Amniotic epithelial cell (primary cell): ENCODE results near the gene TNK1.

Experiments used
- DNase-seq: peaks from one replicate; pipeline ENCODE4 v3.0.0-alpha.2; 2010; ENCODE audit warnings: low read depth

TNK1 gene

GRCh38 chr17:7411427-7411750 is 30.5 kb downstream of the TNK1 start:
- no peak for DNase-seq

- peak; percentile 40 for DNase-seq
Measured at GRCh38 chr17:7413346-7413985, 32.6 kb downstream of the TNK1 start.

DNA sequence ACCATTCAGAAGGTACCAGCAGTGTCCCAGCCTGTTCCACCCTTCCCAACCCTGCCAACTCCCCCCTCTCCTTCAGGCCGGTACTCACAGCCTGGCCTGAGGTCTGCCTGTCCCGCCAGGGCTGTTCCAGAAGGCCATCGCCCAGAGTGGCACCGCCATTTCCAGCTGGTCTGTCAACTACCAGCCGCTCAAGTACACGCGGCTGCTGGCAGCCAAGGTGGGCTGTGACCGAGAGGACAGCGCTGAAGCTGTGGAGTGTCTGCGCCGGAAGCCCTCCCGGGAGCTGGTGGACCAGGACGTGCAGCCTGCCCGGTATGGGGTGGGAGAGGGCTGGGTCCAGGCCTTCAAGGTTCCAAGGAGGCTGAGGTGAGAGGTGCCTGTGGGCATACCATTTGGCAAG is 33.9 kb downstream of the TNK1 start:
- DNase-seq: no peak

DNA sequence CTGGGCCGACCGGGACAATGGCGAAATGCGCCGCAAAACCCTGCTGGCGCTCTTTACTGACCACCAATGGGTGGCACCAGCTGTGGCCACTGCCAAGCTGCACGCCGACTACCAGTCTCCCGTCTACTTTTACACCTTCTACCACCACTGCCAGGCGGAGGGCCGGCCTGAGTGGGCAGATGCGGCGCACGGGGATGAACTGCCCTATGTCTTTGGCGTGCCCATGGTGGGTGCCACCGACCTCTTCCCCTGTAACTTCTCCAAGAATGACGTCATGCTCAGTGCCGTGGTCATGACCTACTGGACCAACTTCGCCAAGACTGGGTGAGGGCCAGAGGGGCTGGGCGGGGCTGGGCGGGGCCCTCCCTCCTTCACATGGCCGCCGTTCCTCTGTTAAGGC is 34.9 kb downstream of the TNK1 start:
- DNase-seq: no peak

GRCh38 chr17:7416323-7416722 is 35.4 kb downstream of the TNK1 start:
- no peak for DNase-seq

DNA sequence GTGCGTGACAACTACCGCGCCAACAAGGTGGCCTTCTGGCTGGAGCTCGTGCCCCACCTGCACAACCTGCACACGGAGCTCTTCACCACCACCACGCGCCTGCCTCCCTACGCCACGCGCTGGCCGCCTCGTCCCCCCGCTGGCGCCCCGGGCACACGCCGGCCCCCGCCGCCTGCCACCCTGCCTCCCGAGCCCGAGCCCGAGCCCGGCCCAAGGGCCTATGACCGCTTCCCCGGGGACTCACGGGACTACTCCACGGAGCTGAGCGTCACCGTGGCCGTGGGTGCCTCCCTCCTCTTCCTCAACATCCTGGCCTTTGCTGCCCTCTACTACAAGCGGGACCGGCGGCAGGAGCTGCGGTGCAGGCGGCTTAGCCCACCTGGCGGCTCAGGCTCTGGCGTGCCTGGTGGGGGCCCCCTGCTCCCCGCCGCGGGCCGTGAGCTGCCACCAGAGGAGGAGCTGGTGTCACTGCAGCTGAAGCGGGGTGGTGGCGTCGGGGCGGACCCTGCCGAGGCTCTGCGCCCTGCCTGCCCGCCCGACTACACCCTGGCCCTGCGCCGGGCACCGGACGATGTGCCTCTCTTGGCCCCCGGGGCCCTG is 36.3 kb downstream of the TNK1 start:
- DNase-seq: no peak

DNA sequence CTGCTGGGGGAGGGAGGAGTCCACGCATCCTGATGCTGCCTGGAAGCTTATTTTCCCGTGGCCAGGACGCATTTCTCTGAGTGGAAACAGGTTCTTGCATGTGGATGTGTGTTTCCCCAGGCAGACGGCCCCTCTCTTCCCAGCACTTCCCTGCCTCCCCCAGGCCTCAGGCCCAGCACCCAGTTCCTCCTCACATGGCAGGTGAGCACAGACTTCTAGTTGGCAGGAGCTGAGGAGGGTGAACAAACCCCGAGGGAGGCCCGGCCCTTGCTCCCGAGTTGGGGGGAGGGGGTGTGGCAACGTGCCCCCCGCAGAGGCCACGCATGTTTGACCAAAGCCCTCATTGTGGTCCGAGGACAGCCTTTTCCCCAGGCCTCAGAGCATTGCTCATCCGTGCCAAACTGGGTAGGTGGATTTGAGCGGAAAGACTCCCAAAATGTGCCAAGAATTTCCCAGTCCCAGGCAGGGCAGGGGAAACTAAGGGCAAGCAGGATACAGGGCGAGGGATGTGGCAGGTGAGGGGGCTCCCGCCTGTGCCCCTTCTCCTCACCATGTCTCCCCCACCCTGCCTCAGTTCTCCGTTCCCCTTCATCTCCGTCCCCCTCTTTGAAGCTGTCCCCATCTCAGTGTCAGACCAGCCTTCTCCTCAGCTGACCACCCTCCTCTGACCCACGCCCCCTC is 37.7 kb downstream of the TNK1 start:
- no peak for DNase-seq

DNA sequence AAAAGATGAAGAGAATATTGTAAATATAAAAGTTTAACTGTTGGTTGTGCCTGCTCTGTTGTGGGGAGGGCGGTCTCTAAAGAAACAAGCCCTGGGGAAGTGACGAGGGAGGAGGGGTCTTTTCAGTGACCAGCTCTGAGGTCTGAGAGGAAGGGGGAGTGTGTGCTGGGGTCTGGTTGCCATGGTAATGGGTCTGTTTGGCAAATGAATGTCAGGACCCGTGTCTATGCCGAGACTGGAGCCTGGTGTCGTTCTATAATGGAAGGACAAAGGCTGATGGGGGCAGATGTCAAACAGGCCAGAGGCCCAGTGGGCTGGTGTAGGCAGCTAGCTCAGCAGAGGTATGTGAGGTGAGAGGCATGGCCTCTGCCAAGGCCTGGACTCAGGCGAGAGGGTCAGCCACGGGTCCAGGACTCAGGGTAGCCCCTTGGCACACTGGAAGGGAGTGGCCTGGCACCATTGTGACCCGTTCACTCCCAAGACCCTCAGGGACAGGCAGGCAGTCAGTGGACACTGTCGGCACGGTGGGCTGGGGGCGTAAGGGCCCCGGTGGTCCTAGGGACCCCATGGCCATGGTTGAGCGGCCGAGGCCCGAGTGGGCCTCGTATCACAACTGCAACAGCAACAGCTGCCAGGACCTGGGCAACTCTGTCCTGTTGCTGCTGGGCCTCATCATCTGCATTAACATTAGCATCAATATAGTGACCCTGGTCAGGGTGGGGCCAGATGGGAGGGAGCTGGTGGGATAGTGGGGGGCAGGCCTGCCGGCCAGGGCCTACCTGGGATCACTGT is 39.1 kb downstream of the TNK1 start, which contains the start of gene SPEM1:
Gene SPEM1, plus strand, starts transcription at position 506 of the 792 bp plus-strand sequence. Its CDS starts 61 bp downstream, at position 567.
- no peak for DNase-seq

DNA sequence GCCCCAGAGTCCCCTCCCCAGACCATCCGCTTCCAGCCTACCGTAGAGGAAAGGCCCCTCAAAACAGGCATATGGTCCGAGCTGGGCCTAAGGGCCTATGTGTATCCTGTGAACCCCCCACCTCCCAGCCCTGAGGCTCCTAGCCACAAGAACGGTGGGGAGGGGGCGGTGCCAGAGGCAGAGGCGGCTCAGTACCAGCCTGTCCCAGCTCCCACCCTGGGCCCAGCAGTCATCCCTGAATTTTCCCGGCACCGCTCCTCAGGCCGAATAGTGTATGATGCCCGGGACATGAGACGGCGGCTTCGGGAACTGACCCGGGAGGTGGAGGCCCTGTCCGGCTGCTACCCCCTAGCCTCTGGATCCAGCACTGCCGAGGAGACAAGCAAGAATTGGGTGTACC is 40.3 kb downstream of the TNK1 start:
- no peak for DNase-seq

- DNase-seq: no peak
Measured at GRCh38 chr17:7423679-7424078, 42.8 kb downstream of the TNK1 start.

DNA sequence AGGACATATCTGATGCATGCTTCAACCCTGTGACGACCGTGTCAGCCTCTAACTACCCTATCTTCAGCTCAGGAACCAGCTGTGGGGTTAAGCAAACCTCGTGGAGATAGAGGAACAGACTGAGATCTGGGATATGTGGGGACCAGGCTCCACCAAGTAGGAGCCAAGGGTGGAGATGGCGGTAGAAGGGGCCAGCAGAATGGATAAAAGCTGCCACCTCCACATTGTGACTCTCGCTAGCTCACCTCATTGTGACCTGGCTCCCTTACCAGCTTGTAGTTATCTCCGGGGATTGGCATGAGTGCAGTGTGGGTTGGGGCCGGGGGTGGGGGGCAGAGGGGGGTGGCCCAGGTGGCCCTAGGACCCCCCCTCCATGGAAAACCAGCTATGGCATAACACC is 44.4 kb downstream of the TNK1 start, which contains the start of gene SPEM2:
Gene SPEM2, plus strand, starts transcription at position 301 of the 400 bp plus-strand sequence. Its CDS starts 73 bp downstream, at position 374.
- DNase-seq: no peak

DNA sequence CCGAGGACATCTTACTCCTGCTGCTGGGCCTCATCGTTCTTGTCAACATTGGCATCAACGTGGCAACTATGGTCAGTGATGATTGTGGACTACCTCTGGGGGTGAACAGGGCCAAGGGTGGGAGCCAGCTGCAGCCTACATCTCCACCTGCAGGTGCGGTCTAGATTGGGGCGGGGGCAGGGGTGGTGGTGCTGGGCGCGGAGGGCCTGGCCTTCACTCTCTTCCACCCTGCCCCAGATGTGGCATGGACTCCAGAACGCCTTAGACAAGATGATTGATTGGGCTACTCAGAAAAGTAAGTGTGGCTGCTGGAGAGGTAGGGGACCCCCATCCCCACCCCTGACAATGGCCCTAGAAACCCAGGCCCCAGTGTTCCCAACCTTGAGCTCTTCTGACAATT is 44.9 kb downstream of the TNK1 start:
- no peak for DNase-seq

- no peak for DNase-seq
Measured at GRCh38 chr17:7426203-7426863, 45.4 kb downstream of the TNK1 start.

- no peak for DNase-seq
Measured at GRCh38 chr17:7426896-7427489, 46.1 kb downstream of the TNK1 start.

GRCh38 chr17:7427549-7427948 is 46.7 kb downstream of the TNK1 start:
- no peak for DNase-seq

DNA sequence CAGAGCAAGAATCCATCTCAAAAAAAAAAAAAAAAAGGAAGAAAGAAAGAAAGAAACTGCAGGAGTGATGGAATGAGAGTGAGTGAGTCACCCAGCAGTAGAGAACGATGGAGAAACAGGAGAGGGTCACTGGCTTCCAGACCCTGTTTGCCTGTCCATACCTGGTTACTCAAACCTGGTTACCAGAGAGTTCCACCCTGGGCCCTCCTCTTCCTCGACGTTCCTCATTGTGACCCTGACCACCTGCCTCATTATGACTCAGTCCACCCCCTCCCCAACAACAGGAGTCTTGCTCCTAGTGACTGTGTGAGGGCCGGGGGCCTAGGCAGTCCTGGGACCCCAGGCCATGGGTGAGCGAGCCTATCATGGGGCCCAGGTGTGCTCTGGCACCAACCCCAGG is 47.7 kb downstream of the TNK1 start, which contains the start of gene SPEM3:
Gene SPEM3, plus strand, starts transcription at position 301 of the 400 bp plus-strand sequence. Its CDS starts 46 bp downstream, at position 347.
- DNase-seq: no peak

- no peak for DNase-seq
Measured at GRCh38 chr17:7429722-7430121, 48.8 kb downstream of the TNK1 start.

DNA sequence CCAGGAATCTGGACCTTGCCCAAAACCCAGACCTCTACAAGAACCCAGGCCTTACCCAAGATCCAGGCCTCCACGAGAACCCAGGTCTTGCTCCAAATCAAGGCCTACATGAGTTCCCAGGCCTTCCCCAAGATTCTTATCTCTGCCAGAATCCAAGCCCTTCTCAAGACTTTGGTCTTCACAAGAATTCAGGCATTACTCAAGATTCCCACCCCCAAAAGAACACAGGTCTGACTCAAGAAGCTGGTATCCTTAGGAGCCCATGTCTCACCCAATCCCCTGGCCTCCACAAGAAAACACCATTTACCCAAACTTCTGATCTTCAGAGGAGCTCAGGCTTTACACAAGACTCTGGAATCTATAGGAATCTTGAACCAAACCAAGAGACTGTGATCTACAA is 50.3 kb downstream of the TNK1 start:
- DNase-seq: peak; percentile 50

DNA sequence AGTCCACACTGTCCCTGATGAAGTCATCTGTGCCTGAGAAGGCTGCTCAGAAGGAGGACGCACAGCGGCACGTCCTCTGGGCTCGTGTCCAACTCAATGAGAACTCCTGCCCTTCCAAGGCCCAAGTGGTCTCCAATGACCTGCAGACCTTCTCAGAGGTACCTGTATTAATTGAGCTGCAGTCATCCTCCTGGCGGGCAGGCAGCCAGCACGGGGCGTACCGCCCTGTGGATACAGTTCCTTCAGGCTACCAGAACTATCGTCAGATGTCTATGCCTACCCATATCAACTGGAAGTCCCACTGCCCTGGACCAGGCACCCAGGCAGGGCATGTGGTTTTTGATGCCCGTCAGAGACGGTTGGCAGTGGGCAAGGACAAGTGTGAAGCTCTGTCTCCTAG is 51.4 kb downstream of the TNK1 start:
- DNase-seq: no peak

GRCh38 chr17:7435676-7436555 is 55.0 kb downstream of the TNK1 start:
- DNase-seq: no peak
